CD4-positive, alpha-beta T cell treated with Interleukin-1 beta for 1 hour (primary cell): ENCODE data around the gene CNST.
"Not testable (repeated sequence)": the region's sequence is repeated elsewhere in the genome, so short reads cannot be mapped to it uniquely, and the experiment has no call there.

ENCODE experiments used
- DNase-seq, 2 donors: peaks; one replicate each; pipeline ENCODE4 v3.0.0-alpha.2; 2020 to 2022

Gene CNST

DNA sequence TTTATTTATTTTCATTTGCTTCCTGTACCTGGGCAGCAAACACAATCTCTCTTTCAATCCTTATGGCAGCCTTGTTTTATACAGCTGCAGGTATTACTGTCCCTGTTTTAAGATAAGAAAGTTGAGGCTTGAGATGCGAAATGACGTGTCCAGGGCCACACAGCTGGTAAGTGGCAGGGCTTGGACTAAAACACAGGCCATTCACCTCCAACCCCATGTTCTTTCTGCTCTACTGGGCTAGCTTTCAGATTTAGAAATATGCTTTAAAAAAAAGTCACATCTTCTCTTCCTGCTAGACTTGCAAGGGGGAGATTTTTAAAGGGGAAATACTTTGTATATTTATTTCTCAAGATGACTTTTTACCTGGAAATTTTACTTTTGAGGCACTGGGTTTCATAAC is 62.8 kb downstream of the CNST start:
- DNase-seq = no peak

DNA sequence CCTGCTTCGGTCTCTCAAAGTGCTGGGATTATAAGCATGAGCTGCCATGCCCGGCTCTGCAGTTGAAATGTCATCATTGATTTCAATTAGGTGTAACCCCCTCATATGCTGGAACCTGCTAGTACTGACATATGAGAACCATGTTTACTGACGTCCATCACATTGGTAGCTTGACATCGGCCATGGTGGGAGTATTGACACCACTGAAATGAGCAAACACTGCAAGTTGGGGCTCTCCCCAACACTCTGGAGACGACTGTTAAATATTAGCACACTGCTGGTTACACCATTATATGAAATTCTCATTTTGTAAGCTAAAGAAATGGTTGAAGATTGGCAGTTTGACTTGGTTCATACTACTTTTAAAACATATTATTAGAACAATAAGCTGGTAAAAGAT is 63.7 kb downstream of the CNST start:
- no peak for DNase-seq

DNA sequence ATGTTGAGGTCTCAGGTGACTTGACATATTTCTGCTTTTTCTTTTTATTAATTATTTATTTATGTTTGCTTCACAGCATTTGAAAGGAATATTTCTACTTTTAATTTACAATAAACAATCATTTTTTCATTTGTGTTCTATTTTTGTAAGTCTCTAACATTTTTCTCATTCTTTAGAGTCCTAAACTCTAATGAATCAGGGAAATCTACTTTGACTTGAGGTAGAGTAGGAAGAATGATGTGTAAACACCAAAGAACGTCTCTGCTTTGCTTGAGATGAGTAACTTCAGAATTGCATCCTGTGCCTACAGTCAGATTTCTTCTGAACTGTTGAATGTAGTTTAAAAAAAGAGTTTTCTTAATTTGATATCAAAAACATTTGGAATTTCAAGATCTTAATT is 65.2 kb downstream of the CNST start:
- DNase-seq = no peak

DNA sequence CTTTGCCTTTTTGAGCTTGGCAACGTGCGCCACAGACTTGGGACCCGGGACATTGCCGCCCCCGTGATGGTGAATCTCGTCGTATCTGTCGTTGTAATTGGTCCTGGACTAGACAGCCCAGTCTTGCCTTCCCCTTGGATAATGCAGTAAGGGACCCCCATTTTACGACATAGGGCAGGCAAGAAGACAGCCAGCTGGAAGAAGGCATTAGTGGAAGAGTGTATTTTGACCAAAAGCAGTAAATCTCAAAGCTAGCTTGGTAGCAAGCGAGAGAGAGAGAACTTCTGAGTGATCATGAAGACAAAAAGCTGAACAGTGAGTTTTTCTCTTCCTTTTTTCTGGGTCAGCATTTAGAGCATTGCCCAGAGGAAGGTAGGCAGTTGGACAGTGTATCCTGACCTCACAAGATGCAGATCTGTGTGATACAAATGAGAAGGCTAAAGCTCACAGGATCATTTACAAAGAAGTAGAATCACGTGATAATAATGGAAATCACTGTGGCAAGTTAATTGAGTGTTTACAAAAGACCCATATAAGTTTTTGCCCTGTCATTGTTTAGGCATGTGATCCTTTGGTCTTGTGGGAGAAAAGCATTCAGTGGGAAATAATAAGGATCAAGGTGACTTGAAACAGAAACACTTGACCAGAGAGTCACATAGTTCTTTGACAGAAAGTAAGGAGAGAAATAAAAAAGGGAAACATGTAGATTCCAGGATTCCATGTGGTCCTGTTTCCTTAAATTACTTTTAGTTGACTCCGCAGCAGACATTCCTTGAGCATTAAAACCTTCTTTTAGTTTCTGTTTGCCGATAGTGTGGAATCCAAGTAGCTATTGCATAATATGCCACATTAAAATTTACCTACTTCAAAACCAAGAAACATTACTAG is 66.3 kb downstream of the CNST start:
- DNase-seq = no peak

DNA sequence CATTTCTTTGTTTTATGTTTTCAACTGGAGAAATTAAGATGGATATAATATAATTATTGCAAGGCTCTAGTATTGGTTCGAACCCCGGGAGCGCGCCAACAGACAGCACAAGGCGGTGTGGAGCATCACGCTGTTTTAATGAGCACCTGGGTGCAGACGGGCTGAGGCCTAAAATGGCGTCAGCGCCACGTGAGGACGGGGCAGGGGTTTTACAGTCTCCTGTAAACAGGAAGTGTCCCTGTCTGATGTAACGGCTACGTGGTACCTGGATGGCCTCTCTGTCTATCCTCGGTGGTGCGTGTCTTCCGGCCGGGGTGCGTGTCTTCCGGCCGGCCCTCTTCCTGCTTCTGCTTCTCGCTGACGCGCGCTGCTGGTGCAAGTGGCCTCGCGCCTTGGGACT is 68.4 kb downstream of the CNST start:
- not testable (repeated sequence) for DNase-seq

DNA sequence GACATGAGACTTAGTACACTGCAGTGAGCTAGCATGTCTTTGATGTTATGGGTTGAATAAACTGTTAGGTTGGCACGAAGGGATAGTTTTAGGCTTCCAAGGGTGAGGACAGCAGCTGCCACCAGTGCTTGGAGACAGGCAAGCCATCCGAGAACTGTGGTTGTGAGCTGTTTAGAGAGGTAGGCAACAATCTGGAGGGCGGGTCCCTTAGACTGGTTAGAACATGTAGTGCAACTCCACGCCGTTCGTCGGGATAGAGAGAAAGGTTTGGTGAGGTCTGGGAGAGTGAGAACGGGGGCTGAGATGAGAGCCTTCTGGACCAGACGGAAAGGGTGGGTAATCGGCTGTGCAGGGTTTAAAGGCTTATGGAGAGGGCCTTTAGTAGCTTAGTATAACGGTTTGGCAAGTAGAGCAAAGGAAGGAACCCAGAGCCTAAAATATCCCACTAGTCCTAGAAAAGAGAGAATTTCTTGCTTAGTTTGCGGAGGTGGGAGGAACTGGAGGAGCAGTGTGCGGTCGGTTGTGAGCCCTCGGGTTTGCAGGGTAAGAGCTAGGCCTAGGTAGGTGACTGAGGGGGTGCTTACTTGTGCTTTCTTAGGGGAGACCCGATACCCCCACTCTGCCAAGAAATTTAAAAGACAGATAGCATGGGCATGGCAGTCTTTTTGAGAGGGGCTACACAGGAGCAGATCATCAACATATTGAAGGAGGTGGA is 72.8 kb downstream of the CNST start:
- no peak for DNase-seq

DNA sequence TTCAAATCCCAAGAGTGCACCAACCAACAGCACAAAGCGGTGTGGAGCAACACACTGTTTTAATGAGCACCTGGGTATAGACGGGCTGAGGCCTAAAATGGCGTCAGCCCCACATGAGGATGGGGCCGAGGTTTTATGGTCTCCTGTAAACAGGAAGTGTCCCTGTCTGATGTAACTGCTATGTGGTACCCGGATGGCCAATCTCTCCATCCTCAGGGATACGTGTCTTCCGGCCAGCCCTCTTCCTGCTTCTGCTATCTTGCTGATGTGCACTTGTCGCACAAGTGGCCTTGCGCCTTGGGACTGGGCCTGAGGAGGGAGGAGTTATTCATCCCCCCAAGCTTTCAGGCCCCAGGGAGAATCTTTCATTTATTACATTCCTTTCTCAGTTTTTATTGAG is 73.5 kb downstream of the CNST start:
- no peak for DNase-seq

DNA sequence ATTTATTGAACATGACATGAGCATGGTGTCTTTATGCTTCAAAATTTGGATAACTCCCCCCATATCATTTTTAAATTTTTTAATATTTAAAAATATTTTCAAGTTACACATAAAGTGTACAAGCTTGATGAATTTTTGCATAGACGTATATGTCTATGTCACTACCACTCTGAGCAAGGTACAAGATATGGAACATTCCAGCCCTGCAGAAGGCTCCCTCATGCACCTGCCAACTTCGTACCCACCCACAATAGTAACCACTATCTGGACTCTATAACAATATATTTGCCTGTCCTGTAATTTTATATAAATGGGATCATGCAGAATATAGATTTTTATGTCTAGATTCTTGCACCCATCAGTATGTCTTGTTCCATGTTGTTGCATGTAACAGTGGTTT is 74.5 kb downstream of the CNST start:
- DNase-seq = no peak

DNA sequence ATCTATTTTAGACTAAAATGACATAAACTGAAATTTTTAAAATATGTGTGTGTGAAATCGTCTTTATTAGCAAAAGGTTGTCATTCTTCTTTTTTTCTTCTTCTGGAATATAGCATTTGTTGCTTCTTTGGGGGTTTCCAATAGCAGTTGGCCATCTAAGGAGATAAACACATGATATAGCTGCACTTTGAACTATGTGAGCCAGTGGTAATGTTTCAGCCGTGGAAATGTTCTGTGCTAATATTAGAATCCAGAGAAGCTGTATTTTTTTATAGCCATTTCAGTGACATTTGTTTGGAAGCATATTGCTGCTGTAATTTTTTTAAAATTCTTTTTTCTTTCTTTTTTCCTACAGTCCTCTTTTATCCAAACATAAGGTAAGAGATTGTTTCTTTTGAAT is 75.1 kb downstream of the CNST start:
- DNase-seq = no peak

DNA sequence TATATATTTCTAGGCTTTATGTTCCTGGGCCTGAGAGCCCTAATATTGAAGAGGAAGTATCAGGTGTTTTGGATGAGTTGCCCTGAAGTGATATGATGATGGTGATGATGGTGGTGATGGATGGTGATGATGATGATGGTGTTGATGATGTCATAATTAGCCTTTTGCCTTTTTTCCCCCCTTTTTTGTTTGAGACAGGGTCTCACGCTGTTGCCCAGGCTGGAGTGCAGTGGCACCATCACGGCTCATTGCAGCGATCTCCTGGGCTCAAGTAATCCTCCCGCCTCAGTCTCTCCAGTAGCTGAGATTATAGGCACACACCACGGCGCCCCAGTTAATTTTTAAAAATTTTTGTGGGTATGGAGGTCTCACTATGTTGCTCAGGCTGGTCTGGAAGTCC is 76.5 kb downstream of the CNST start:
- no peak for DNase-seq

DNA sequence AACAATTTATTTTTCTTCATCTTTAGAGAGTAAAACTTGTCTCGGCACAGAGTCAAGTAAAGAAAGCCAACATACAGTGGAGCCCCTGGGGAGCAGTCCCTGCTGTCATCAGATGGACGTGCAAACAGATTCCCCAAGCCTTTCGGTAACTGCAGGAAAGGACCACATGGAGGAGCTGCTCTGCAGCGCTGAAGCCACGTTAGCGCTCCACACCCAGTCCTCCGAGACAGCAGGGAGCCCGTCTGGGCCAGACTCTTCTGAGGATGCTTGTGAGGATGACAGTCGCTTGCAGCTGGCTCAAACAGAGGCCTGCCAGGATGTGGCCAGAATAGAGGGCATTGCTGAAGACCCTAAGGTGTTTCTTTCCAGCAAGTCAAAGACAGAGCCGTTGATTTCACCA is 80.9 kb downstream of the CNST start:
- no peak for DNase-seq

DNA sequence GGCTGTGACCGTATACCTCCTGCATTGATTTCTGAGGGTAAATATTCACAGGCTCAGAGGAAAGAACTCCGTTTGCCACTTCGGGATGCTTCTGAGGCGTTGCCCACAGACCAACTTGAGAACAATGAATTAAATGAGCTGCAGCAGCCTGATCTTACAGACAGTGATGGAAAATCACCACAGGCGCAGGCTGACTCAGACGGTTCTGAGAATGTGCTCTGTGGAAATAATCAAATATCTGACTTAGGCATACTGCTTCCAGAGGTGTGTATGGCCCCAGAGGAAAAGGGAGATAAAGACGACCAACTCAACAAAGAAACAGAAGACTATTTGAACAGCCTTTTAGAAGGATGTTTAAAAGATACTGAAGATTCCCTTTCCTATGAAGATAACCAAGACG is 81.3 kb downstream of the CNST start:
- no peak for DNase-seq

DNA sequence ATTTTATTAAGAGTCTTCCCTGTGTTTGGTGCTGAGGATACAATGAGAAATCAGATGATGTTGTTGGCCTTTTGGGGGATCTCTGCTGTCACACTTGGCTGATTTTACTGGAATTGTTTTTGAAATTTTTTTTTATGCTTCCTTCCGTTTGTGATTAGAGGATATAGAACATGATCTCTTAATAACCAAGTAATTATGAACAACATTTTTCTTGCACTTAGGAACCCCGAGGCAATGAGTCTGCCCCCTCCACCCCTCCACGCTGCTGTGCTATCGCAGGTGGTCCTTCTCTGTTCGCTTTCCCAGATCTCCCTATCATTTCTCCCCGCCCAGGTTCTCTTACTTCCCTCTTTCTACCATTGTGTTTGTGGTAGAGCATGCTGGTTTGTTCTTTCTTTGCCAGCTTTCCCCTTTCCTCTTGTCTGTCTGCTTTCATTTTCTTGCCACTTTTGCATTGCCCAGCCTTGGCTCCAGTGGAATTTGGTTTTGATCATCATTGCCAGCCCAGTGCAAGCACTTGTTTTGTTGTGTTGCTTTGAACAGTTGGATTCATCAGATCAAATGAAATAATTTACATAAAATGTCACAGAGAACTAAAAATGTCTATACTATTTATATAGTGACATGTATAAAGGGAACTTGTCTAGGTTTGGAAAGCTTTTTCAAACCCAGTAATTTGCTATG is 84.9 kb downstream of the CNST start:
- no peak for DNase-seq

DNA sequence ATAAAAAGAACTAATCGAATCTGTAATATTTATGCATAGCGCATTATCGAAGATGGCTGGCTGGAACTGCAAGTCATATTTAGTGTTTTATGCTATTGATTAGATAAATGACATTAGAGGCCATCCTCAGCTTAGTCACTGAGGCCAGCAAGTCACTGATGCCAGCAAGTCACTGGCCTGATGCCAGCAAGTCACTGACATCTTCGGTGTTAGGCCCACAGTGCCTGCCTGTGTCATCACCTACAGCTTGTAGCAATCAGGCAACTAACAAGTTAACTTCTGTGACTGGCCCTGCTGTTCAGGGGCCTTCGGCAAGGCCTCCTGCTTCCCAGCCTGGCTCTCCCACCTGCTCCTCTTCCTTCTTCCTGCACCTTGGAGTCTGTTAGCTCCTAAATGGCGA is 92.3 kb downstream of the CNST start:
- no peak for DNase-seq

DNA sequence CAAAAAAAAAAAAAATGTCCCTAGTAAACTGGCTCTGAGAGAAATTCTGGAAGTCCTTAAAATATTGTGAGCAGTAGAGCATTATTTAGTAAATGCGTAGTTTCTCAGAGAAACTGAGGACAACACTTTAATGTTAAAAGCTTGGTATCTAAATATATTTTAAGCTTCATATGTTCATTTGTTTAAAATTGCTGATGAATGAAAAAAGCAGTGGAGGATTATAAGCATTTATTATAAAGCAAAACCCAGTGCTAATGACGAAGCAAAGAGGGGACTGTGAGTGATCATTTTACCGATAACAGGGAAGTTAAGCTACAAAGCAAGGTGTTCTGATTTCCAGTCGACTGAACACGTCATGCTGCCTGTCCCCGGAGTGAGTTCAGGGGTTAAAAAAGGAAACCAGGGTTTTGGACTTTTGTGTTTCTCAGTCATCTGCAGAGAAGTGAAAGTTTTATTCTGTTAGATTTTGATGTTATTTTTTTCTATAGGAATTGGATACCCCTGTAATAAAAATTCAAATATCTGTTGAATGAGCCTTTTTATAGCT is 93.4 kb downstream of the CNST start:
- DNase-seq = no peak

DNA sequence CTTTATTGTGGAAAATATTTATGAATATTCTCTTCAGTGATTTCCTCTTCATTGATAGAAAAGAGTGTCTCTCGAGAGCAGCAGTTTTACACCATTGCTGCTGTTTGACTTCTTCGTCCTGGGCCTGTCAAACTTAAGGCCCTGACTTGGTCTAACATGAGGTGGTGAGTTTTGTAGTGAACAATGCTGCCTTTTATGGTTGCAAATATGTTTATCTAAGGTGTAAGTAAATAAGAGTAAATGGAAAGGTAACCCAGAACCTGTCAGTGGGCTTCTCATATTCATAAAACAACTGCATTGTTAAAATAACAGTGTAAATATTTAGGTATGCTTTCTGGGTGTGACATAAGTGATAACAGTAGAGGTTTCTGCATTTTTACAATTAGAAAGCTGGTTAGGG is 95.2 kb downstream of the CNST start:
- no peak for DNase-seq

DNA sequence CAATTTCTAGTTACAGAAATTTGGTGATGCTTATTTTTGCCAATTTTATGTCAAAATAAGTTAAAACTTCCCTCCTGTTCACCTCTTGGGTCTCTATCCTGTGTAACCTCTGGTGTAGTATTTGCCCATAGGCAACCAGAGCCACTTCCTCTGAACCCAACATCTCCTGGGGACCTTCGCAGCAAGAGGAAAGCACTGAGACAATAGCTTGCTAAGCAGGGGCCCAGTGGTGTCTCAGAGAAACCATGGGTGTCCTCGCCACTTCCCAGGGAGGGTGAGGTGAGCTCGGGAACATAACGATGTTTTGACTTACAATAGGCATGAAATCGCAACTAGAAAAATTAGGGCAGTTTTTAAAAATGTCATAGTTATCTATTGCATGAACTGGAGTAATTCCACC is 101.5 kb downstream of the CNST start:
- DNase-seq = no peak

DNA sequence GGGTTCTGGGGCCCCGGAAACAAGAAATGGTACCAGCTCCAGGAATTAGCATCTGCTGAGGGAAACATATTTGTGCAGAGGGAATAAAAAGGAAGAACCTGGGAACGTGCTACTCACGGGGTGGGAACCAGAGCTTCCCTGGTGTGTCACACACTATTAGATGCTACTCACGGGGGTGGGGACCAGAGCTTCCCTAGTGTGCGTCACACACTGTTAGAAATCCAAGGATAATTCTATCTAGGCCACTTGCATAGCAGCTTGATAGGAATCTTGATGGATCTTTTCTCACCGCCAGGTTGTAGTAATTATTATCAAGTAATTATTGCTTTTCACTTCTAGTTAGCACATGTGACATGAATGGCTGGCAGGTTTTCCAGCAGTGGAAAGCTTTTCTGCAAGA is 103.4 kb downstream of the CNST start:
- no peak for DNase-seq

DNA sequence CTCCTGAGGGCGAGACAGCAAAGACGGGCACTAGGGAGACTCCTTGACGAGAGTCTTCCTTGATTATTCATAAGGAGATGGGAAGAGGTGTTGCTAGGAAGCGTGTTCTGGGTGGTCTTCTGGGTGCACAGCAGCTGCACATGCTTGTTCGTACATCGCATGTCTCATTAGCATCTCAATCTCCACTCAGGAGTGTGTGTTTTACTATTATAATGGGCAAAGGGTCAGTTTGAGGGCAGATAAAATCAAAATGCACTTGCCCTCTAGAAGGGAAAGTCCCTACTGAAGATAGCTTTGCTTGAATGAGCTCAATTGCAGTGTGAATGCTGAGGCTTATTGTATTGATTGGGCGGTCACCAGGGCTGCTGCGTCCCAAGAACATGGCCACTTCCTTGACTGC is 107.8 kb downstream of the CNST start:
- no peak for DNase-seq

DNA sequence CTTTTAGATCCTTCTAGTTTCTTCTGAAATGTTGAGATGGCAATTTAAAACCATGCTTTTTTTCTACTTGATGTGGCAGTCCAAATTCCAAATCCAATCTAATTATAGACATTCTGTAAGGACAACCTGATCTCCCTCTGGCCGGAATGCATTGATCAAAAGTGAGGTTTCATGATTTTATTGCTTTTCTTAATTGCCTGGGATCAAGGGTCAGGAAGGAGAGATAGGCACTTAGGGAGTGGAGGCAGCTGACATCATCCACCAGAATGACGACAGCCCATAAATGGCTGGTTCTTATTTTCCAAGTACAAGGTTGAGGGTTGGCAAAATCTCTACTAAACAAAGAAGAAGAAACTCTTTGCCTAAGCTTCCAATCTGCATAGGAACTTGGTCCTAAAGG is 111.6 kb downstream of the CNST start:
- DNase-seq = no peak

DNA sequence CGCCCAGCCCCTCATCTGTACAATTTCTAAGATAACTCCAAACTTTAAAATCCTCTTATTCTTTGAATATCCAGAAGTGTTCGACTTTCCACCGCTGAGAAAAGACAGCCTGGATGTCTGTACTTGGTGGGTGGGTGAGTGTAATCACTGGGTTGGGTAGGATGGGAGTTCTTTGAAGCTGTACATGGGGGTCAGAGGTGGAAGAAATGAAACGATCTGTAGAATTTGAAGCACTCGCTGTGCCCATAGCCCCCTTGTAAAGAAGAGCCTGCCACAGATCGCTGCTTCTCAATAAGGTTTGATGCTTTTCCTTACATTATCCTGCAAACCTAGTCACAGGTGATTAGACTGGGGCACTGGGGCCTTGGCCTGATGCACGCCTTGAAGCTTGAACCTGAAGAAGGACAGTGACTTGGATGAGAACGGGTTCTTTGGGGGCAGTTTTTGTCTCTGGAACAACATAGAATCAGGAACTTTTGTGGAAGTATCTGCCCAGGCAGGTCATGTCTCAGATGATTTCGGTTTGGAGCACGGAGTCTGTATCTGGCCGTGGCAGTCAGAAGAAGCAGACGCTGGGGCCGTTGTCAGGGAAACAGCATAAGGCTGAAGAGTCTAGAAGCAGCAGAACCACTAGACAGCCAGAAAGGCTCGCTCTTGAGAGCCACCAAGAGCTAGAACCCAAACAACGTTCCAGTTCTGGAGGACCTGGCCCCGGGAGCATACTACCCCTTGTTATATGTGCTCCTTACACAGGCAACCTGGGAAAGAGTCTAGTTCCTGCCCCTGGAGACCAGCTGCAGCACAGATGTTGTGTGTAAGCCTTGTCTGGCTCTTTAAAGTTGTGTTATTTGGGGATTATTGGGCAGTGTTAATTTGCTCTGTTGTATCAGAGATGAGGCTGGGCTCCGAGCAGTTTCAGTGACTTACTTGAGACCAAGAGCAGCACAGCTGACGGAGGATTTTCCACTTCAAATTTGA is 112.8 kb downstream of the CNST start:
- DNase-seq = no peak

DNA sequence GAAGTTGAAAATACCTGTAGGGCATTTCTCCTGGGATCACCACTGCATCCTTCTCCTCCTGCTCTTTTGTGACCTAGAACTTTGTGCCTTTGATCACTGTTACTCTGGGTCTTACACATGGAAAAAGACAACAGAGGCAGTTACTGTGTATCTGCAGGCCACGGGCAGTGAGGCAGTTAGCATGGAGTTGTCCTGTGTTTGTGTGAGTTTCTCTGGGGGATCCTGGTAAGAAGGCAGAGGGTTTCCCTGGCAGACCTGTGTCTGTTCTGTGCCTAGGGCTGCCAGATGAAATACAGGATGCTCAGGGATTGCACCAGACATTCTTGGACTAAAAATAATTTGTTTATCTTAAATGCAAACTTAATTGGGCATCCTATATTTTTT is 113.5 kb downstream of the CNST start:
- DNase-seq = no peak

DNA sequence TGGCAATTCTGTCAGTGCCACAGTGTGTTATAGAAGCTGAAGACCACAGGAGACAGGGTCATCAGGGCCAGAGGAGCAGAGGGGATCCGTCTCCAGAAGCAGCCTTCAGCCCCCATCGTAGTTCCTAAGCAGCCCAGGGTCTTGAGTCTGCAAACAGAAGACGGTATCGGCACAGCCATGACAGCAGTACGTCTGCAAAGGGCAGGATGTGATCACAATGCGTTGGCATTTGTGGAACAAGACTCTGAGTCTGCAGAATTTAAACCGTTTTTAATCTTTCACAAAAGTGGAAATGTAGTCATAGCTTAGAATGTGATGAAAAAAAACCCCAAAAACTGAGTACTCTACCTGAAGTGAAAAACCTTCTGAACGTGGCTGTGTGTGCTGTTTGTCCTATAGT is 113.9 kb downstream of the CNST start:
- DNase-seq = no peak
